ENCODE results near the gene ADGRD2. TPM values are rescaled to one million over a fixed set of nuclear protein-coding genes. Genes with fewer than 3 reads are reported as not detected.

Gene ADGRD2
- polyA plus RNA-seq, 2 of the 4 experiments (the other 2 are of a cell fraction): not detected

- WGBS (ENCODE audit: missing lambda C conversion rate): 69% methylated on average over 32 of the region's 40 CpGs
- no peak overlapping the region for H3K4me3 ChIP-seq
- no peaks in the 10 kb centered on the region for H3K9me3 ChIP-seq
- no peak for TF ChIP-seq RARB (CRISPR knock-in tag; IDR thresholded peaks at IDR 0.05)
- no peak for FAIRE-seq
- H3K27ac ChIP-seq: no peak overlapping the region
- ATAC-seq: no peak
- POLR2A ChIA-PET: no interaction called here
- H3K4me2 ChIP-seq: no peak overlapping the region
- no peak for DNase-seq (ENCODE audit: low read depth in 1 of 2, low spot score in 1 of 2)
- CTCF ChIA-PET: interaction anchor here (0.9 to 2.0 kb wide), 5 partner anchors 10 to 73 kb away, joined by 3 to 6 read pairs (median 4); no protein-coding TSS in a partner anchor
- no peaks in the 10 kb centered on the region for H3K4me1 ChIP-seq
These were observed 37.3 kb downstream of the ADGRD2 start for GRCh38 chr9:124487260-124488182.

GRCh38 chr9:124488641-124489210 lies 38.5 kb downstream of the ADGRD2 start:
- no peak for DNase-seq (ENCODE audit: low read depth in 1 of 2, low spot score in 1 of 2)
- H3K4me3 ChIP-seq: no peak overlapping the region
- ChIA-PET CTCF (interaction anchor here (0.9 to 1.0 kb wide), 2 partner anchors 11 to 70 kb away, joined by 3 read pairs; no protein-coding TSS in a partner anchor), POLR2A (no interaction called here)
- FAIRE-seq: no peak
- 87% methylated on average over 7 of the region's 8 CpGs for WGBS (ENCODE audit: missing lambda C conversion rate)
- no peak for ATAC-seq
- H3K9me3 ChIP-seq: no peaks in the 10 kb centered on the region
- H3K4me2 ChIP-seq: no peak overlapping the region
- TF ChIP-seq NR3C1 (IDR thresholded peaks at IDR 0.05) (no peak), MAZ (IDR thresholded peaks at IDR 0.05; ENCODE audit: borderline replicate concordance, low read depth, low read length) (no peak), HOXB5 (CRISPR knock-in tag; IDR thresholded peaks at IDR 0.05) (no peak), HMGXB4 (CRISPR knock-in tag; IDR thresholded peaks at IDR 0.05; ENCODE audit: borderline replicate concordance) (no peak), RAD21 (conservative IDR thresholded peaks at IDR 0.05 in 1 of 2, IDR thresholded peaks at IDR 0.05 in 1 of 2) (no peak), CEBPB (IDR thresholded peaks at IDR 0.05) (no peak)
- H3K27ac ChIP-seq: no peak overlapping the region
- H3K4me1 ChIP-seq: no peaks in the 10 kb centered on the region

GRCh38 chr9:124489222-124489621 lies 39.0 kb downstream of the ADGRD2 start:
- Histone ChIP-seq H3K4me2 (no peak overlapping the region), H3K27ac (no peak overlapping the region), H3K4me1 (no peaks in the 10 kb centered on the region), H3K4me3 (no peak overlapping the region), H3K9me3 (no peaks in the 10 kb centered on the region)
- no peak for TF ChIP-seq FOXS1 (CRISPR knock-in tag; IDR thresholded peaks at IDR 0.05)
- no peak for TF ChIP-seq JUNB (IDR thresholded peaks at IDR 0.05)
- no peak for TF ChIP-seq JUN (IDR thresholded peaks at IDR 0.05)
- POLR2A ChIA-PET: no interaction called here
- WGBS (ENCODE audit: missing lambda C conversion rate): 69% methylated on average over 12 of the region's 13 CpGs
- CTCF ChIA-PET: interaction anchor here (0.9 to 1.0 kb wide), 2 partner anchors 11 to 70 kb away, joined by 3 read pairs; no protein-coding TSS in a partner anchor
- FAIRE-seq: no peak
- ATAC-seq: no peak
- no peak for DNase-seq (ENCODE audit: low read depth in 1 of 2, low spot score in 1 of 2)

GRCh38 chr9:124490004-124490403 lies 39.8 kb downstream of the ADGRD2 start:
- ChIA-PET CTCF (interaction anchor here (0.6 kb wide), 1 partner anchor 102 kb away, joined by 3 read pairs; no protein-coding TSS in a partner anchor), POLR2A (no interaction called here)
- DNase-seq (ENCODE audit: low read depth in 1 of 2, low spot score in 1 of 2) (no peak), ATAC-seq (no peak), FAIRE-seq (no peak)
- Histone ChIP-seq H3K4me1 (no peaks in the 10 kb centered on the region), H3K4me3 (no peak overlapping the region), H3K9me3 (no peaks in the 10 kb centered on the region), H3K27ac (no peak overlapping the region), H3K4me2 (no peak overlapping the region)
- 49% methylated on average over 2 of the region's 2 CpGs for WGBS (ENCODE audit: missing lambda C conversion rate)
- TF ChIP-seq NFE2L2 (conservative IDR thresholded peaks at IDR 0.05; ENCODE audit: low read length): no peak
- peak; percentile 25 for TF ChIP-seq ZFP36 (IDR thresholded peaks at IDR 0.05; ENCODE audit: borderline replicate concordance, partially characterized antibody)
